Measurements from ENCODE around the gene TRIM46. TPM values are rescaled to one million over a fixed set of nuclear protein-coding genes. Genes with fewer than 3 reads are reported as not detected.
"Not testable (repeated sequence)": the region's sequence is repeated elsewhere in the genome, so short reads cannot be mapped to it uniquely, and the experiment has no call there.

The TRIM46 gene
- total RNA-seq, 1 donor from 2014 or later = 4.9 TPM

DNA sequence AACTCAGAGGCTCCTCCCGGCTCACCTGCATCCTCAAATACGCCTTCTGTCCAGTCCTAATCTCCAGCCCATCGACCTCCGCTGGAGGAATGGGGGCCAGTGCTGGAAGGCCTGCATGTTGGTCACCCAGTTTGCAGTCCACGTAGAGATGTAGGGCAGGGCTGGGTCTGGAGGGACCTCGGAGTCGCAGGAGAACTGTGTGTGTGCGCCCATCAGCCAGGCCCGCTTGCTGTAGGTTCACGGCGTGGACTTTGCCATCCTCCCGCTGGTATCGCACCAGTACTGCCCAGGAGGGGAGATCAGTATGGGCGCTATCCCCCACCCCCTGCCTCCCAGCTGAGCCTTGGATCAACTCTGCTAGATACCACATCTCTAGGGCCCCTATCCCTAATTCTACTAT is 31.4 kb downstream of the TRIM46 start:
- no peak for DNase-seq (ENCODE audit: low read depth, low spot score)

DNA sequence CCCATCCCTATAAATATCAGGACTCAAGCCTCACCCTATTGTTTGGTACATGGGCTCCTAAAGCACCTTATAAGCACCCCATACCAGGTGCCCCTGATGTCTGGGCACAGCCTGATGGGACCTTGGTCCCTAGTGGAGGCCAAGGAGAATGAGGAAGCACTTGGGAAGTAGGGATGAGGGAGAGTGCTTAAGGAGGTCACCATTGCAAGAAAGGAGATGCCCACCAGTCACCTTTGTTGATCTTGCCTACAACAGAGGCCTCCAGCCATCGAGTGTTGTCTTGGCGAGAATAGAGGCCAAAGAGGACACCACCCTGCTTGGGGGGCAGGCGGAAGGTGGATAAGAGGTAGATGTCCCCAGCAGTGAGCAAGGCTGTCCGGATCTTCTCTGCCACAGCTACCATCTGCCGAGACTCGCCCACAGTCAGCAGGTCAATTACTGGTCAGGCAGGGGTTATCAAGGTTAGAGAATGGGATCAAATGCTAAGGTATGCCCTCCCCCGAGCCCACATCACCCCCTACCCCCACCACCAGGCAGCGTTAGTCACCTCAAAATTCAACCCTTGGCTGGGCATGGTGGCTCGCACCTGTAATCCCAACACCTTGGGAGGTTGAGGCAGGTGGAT is 32.4 kb downstream of the TRIM46 start:
- DNase-seq (ENCODE audit: low read depth, low spot score) = no peak

DNA sequence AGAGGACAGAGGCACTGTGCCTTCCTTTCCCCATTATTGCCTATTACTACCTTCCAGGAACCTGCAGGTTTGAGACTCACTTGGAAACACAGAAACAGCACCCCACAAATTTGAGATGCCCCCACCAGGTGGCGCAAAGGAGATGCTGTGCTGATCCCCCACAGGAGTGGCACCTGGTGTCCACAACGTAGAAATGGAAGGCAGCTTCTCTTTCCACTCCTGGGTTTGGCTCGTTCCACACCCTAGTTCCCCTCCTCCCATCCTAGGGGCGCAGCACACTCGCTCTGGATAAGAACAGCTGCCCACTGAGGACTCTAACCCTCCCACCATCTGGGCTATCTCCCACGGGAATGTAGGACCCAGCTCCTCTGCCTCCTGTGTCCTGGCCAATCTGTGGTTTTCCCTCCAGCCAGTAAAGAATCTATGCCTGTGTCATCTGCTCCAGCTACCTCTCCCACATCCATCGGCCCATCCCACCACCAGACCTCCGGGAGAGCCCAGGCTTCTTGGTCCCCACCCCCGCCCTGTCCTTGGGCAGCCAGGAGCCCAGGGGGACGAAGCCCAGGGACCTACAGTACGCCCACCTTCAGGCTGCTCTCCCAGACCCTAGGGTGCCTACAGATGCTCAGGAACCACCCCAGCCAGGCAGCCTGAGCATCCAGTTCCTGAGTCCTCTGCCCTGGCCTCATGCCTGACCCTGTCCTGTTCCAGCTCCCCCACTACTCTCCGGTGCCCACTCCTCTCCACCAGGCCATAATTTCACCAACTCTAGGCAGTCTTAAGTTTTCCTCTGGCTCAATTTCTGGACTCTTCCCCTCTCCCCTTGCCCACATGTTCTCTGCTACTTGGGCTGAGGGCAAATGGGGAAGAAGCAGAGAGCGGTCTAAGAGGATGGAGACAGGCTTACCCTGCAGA is 33.5 kb downstream of the TRIM46 start:
- peak; percentile 43 for DNase-seq (ENCODE audit: low read depth, low spot score)

DNA sequence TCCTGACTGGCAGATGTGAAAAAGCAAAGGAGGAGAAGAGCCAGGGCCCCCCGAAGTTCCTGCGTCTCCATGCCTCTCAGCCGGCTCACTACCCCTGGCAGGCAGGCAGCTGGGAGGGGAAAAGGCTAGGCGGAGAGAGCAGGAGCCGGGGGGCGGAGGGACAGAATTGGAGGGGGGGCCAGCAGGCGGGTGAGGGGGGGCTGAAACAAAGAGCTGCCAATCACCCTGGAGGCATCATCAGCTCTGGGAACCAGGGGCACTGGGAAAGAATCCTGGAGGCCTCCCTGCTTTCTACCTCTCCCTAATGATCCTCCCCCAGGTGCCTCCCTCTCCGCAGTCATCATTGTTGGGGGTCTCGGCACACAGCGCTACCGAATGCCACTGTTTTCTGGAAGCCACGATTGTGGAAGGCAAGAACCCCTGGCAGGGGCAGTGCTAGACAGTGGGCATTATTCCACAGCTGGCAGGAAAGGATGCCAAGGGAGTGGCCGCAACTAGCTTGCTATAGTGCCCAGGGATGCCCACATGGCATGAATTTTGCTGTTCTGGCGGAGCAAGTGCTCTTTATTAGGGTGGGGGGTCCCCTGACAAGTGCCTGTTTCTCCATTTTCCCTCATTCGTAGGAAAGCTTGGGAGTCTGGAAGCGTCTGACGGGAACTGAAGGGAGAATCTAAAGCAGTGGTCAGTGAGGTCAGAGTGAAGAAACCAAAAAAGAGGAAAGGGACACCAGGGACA is 34.3 kb downstream of the TRIM46 start, which contains the start of gene THBS3:
TSS of gene THBS3 (minus strand) at position 92 of the 735 bp plus-strand sequence. CDS start at position 71, 21 bp downstream.
- DNase-seq (ENCODE audit: low read depth, low spot score) = no peak

DNA sequence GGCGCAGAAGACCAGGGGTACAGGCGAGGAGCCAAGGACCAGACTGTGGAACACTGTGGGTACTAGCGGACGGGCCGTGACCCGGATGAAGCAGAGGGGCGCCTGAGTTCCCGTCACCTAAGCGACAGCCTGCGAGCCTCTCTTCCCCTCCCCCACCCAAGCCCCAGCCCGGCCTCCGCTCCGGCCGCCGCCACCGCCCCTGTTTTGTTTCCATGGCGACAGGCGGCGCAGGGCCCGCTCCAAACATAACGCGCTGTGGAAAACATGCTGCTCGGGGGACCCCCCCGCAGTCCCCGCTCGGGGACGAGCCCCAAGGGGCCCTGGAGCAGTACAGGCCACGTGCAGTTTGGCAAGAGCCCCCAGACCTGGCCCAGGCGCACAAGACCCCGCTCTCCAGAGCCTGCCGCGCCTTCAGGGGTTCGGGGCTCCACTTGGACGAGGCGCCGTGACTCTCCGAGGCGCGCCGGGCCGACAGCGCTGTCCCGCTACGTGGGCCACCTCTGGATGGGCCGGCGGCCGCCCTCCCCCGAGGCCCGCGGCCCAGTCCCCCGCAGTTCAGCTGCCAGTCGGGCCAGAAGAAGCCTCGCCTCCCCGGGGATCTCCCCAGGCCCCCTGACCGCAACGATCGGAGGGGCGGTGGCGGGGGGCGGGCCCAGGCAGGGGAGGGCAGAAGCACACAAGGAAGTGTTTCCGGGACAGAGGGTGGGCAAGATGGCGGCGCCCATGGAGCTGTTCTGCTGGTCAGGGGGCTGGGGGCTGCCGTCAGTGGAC is 35.1 kb downstream of the TRIM46 start, which contains the start of gene MTX1:
TSS of gene MTX1 (plus strand) at position 155 of the 771 bp plus-strand sequence. CDS start at position 265, 110 bp downstream.
- no peak for DNase-seq (ENCODE audit: low read depth, low spot score)

DNA sequence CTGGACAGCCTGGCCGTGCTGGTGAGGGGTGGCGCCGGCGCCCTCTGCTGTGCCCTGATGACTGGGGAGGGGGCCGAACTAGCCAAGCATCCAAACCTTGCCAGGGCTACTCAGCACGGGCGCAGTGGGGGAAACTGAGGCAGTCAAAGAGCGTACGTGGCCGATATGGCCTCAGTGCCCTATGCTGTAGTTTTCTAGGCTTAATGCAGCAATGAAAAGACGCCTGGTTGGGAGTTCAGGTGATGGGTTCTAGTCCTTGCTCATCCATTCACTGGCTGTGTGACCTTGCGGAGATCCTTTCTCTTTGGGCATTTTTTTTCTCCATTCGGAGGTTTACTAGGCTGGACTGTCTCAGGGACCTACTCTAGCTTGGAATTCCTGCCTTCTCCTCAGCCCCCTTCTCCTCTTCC is 35.7 kb downstream of the TRIM46 start:
- DNase-seq (ENCODE audit: low read depth, low spot score) = no peak

DNA sequence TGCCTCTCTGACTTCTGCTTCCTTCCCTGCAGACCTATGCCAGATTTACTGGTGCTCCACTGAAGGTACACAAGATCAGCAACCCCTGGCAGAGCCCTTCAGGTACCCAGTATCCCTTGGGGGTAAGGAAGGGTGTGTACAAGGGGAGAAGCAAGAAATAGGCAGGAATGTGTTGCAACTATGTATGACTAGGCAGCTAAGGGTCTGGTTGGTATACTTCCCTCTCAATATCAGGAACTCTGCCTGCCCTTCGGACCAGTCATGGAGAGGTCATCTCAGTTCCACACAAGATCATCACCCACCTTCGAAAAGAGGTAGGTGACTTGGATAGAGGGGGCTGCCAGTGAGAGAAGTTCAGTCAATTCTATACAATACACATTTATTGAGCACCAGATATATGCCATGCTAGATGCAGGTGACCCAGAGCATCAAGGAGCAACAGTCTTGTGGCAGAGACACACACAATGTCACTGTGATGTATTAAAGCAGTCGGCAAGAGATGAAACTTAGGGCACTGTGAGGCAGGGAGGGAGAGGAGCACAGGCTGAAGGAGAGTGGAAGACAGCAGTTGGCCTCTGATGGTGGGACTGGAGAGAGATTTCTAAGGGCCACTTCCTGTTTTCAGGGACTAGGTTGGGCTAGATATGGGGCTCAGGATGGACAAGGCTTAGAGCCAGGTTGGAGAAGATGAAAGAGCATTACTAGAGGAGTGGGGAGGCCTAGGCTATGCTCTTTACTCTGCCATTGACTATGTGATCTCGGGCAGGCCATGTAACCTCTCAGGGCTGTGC is 36.9 kb downstream of the TRIM46 start:
- no peak for DNase-seq (ENCODE audit: low read depth, low spot score)

DNA sequence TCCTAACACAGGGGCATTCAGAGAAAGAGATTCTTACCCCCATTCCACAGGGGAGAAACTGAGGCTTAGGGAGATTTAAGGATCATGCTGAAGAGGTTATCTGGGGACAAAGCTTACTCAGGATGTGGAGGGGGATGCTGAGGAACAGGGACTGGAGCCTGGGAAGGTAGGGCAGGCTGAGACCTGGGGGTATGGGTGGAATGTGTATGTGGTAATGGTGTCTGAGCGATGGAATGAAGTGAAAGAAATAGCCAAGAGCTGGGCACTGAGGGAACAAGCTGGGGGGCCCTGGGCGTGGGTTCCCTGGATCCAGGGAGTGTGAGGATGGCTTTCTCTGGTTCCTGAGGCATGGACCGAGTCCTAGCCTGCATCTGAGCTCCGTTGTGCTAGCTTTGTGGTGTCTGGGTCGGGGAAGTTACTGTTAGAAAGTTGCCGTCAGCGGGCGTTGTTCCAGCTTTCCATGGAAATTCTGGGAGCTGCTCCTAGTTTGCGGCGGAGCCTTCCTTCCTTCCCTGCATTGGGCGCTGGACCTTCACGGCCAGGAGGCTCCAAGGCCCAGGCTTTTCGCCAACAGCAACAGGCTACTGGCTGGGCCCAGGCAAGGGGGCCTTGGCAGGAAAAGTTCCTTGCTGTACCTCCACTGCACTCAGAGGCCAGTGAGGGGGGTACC is 37.9 kb downstream of the TRIM46 start:
- not testable (repeated sequence) for DNase-seq (ENCODE audit: low read depth, low spot score)

DNA sequence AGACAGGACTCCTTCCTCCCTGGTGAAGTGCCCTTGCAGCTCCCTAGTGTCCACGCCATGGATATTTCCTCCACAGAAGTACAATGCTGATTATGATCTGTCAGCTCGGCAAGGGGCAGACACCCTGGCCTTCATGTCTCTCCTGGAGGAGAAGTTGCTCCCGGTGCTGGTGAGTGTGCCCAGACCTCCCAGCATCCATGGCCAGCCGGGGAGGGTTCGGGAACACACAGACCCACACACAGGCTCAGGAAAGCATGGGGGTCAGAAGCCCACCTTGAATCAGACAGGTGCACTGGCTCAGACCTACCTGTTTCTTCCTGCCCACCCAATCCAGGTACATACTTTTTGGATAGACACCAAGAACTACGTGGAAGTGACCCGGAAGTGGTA is 38.4 kb downstream of the TRIM46 start:
- not testable (repeated sequence) for DNase-seq (ENCODE audit: low read depth, low spot score)

DNA sequence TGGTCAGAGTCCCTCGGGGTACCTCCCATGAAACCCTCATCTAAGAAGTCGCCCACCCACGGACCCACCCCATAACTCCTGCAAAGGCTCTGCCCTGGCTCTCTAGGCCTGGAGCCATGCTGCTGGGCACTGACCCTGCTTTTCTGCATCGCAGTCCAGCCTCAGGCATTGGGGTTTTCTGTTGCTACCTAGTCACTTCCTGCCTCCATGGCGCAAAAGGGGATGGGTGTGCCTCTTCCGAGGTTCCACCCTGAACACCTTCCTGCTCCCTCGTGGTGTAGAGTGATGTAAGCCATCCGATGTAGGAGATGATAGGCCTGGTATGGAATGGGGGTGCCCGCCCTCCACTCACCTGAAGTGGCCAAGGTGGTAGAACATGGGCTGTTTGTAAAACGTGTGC is 41.1 kb downstream of the TRIM46 start:
- DNase-seq (ENCODE audit: low read depth, low spot score) = not testable (repeated sequence)

DNA sequence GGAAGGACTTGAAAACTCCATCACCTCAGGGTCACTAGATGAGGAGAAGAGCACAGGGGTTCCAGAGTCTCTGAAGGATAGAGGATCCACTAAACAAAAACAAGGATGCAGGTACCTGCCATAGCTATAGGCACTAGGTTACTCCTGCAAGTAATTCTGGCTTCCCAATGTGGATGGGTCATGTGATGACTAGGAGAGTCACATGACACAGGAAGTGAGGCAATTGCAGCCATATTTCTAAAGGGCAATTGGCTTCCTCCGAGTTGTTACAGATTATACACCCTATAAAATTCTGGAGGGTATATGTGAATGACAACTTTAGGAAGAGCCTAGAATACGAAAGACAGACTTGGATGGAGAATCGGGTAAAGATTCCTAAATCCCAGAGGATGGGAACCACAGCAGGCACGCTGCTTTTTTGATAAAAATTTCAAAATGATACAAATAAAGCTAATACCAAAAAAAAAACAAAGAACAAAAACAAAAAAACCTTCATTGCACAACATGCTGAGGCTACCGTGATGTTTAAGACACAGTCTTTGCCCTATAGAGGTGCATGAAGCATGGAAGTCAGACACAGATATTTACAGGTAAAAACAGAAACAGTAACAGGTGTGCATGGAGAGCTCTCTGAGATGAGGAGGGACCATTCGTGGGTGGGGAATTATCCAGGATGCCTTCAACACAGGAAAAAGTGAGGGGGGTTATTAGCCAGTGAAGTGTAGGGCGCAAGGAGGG is 45.4 kb downstream of the TRIM46 start:
- no peak for DNase-seq (ENCODE audit: low read depth, low spot score)

DNA sequence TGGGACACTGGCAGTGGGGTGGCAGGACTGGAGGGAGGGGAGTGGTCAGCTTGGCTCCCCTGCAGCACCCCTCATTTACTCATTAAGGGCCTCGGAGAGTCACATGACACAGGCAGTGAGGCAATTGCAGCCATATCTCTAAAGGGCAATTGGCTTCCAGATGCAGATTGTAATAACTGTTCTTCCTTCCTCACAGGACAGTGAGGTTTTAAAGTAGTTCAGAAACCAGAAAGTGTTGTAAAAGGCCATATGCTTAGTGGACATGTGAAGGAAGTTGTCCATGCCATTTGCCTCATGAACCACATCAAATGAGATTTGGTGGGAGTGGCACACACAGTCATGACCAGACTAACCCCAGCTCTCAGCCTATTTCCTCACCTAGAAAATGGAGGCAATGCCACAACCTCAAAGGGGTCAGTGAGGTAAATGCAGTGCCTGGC is 46.0 kb downstream of the TRIM46 start:
- DNase-seq (ENCODE audit: low read depth, low spot score) = no peak

DNA sequence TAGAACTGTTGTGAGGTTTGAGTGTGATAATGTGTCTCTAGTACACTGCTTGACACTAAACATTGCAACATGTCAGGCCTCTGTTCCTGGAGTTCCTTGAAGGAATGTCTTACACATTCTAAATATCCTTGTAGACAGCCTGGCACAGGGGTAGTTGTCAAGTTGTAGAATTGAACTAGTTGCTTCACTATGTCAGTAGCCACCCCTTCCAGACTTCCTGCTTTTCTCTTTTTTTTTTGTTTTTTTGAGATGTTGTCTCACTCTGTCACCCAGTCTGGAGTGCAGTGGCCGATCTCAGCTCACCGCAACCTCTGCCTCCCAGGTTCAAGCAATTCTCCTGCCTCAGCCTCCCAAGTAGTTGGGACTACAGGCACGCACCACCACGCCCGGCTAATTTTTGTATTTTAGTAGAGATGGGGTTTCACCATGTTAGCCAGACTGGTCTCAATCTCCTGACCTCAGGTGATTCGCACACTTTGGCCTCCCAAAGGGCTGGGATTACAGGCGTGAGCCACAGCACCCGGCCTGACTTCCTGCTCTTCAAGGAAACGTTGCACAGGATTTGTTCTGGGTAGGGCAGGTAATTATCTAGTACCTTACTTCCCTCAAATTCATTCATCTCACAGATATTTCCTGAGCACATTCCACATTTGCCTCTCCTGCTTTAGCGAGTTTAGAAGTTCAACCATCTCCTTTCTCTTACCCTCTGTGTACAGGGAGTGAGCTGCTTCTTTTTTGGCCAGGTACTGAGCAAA is 46.7 kb downstream of the TRIM46 start:
- DNase-seq (ENCODE audit: low read depth, low spot score) = not testable (repeated sequence)

DNA sequence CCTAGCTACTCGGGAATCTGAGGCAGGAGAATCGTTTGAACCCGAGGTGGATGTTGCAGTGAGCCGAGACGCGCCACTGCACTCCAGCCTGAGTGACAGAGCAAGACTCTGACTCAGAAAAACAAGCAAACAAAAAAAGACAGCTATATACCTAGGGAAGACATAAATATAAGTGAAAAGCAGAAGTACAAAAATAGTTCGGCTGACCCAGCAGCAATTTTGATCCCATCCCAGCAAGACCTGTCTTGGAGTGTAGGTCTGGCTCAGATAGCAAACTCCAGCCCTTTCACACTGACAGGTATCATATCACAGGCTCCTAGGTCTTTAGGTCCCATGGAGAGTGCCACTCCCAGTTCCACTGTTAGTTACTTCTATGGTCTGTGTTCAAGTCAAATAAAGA is 49.4 kb downstream of the TRIM46 start:
- DNase-seq (ENCODE audit: low read depth, low spot score) = no peak

DNA sequence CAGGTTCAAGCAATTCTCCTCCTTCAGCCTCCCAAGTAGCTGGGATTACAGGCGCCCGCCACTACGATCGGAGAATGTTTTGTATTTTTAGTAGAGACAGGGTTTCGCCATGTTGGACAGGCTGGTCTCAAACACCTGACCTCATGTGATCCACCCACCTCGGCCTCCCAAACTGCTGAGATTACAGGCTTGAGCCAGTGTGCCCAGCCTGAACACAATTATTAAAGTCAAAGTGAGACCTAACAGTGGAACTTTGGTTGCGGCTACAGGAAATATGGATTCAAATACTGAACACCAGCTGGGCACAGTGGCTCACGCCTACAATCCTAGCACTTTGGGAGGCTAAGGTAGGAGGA is 51.7 kb downstream of the TRIM46 start:
- not testable (repeated sequence) for DNase-seq (ENCODE audit: low read depth, low spot score)

DNA sequence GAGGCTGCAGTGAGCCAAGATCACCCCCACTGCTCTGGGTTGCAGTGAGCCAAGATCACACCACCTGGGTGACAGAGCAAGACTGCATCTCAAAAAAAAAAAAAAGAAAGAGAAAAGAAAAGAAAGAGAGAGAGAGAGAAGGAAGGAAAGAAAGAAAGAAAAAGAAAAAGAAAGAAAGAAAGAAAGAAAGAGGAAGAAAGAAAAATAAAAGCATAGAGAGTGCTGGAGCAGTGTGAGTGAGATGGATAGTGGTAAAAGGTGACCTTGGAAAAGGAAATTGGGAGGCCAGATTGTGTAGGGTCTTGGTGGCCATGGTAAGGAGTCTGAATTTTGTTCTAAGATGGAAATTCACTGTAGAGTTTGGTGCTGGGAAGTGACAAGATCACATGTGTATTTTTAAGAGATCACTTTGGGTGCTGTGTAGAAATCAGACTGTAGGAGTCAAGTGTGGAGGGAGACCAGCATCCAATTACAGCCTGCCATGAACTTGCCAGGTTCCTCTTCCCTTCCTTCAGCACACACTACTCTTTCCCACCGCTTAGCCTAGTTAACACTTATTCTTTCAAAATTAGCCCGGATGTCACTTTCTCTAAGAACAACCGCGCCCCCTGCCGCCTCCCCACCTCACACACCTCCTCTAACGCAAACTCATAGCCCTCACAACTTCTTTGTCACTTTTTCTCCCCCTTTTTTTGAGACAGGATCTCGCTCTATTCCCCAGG is 52.7 kb downstream of the TRIM46 start:
- DNase-seq (ENCODE audit: low read depth, low spot score) = peak; percentile 57

DNA sequence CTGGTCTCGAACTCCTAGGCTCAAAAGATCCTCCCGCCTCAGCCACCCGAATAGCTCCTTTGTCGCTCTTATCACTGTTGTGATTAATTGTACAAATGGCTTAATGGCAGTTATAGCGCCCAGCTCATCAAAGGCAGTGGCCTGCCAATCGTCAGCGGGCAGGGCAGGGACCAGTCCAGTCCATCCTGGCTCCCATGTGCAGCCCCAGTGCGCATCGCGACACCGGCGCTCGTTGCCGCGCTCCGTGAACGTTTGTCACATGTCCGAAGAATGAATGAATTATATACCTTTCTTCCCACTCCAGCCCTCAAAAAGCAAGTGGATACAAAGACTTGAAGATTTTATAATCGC is 53.2 kb downstream of the TRIM46 start:
- DNase-seq (ENCODE audit: low read depth, low spot score) = no peak
